Right cardiac atrium (tissue), 5 donors: ENCODE data around the gene AQP12A. TPM values are rescaled to one million over a fixed set of nuclear protein-coding genes. Genes with fewer than 3 reads are reported as not detected.
A peak's percentile ranks its signal among the peaks of the same experiment; 100 is the strongest.
"Not testable (repeated sequence)": the region's sequence is repeated elsewhere in the genome, so short reads cannot be mapped to it uniquely, and the experiment has no call there.

ENCODE experiments used
- ATAC-seq, 2 donors: fragments of 200-7000 bp; cut with Tn5 transposase; one replicate each; pipeline versions ENCODE4 v1.8.0 to v1.9.1; 2020; ENCODE audit warnings: moderate library complexity in 2 of 2, mild to moderate bottlenecking in 1 of 2
- DNase-seq, 3 donors: peaks; one replicate each; pipeline ENCODE4 v3.0.0-alpha.2; 2020
- H3K27ac ChIP-seq: one replicate; pipeline ENCODE4 v1.5.1; 2013; ENCODE audit warnings: mild to moderate bottlenecking, low read length, control low read depth, moderate library complexity
- H3K27me3 ChIP-seq: one replicate; pipeline ENCODE4 v1.6.1; 2013; ENCODE audit not compliant: control insufficient read depth, insufficient read depth
- H3K4me1 ChIP-seq: one replicate; pipeline ENCODE4 v1.6.1; 2013; ENCODE audit warnings: low read length; ENCODE audit not compliant: control insufficient read depth, insufficient read depth
- H3K4me3 ChIP-seq: one replicate; pipeline ENCODE4 v1.5.1; 2013; ENCODE audit warnings: low read length, control low read depth
- H3K9me3 ChIP-seq: one replicate; pipeline ENCODE4 v1.6.1; 2013; ENCODE audit warnings: low read length; ENCODE audit not compliant: control insufficient read depth
- WGBS: extraction: QIAGEN DNeasy Blood & Tissue Kit; methylation state at CpG from one replicate; pipeline ENCODE4 v1.1.7; 2013; 5-methylcytosine and 5-hydroxymethylcytosine counted together
- intact Hi-C, 4 donors: fragments of 100-400 bp; cut with DNase I; formaldehyde crosslinking; loops; one replicate each; pipeline versions ENCODE4 v1.11.0 to v1.14.0; 2022 to 2023
- polyA plus RNA-seq: library from polyadenylated mRNA; stranded (reverse); fragments of 200-250 nt; gene quantifications from one replicate; pipeline ENCODE4 v1.2.3, GENCODE V29; 2013
- total RNA-seq, 4 donors: library from RNA; stranded (reverse); fragmentation: NEBNext Ultra II Directional; extraction: Animal tissue kit (Norgen Biotek cat#: 25700); gene quantifications; one replicate each; pipeline ENCODE4 v1.2.1, GENCODE V29; 2021
- donor health status: healthy with polysubstance abuse.
- donor health status: DM: no; HTN: yes; CAD: no.
- donor health status: DM: no; HTN: no; CAD: no.
- donor health status: DM: no; HTN: yes; CAD: no; lungs with severe emphysema.
- donor health status: DM: yes; HTN: yes; CAD: no.

The AQP12A gene
- total and polyA plus RNA-seq, 5 donors, result not detected

- DNase-seq (peak in 1 of 3 donors; percentile 48), ATAC-seq (peak in 1 of 2 donors; percentile 21)
- H3K4me1 ChIP-seq, H3K27ac ChIP-seq, H3K4me3 ChIP-seq, intact Hi-C loops, H3K27me3 ChIP-seq, H3K9me3 ChIP-seq: not testable (repeated sequence)
- WGBS, result 85% methylated on average over 34 of the region's 37 CpGs
Observed at GRCh38 chr2:240682431-240683224, 9.0 kb upstream of the AQP12A start, which contains the start of gene AQP12B. AQP12B (minus strand) TSS chr2:240682885; CDS start chr2:240682837, 48 bp downstream.

GRCh38 chr2:240683329-240683979 is 8.2 kb upstream of the AQP12A start:
- DNase-seq, ATAC-seq, H3K27ac ChIP-seq, H3K4me1 ChIP-seq, intact Hi-C loops, H3K9me3 ChIP-seq, H3K4me3 ChIP-seq, H3K27me3 ChIP-seq: not testable (repeated sequence)
- 74% methylated on average over 3 of the region's 15 CpGs for WGBS

- 66% methylated on average over 15 of the region's 15 CpGs for WGBS
- H3K27ac ChIP-seq, result not testable (repeated sequence)
Observed at GRCh38 chr2:240683980-240684728, 7.5 kb upstream of the AQP12A start.

GRCh38 chr2:240685771-240686371 is 5.8 kb upstream of the AQP12A start:
- intact Hi-C loops, result no loop called here
- peak in 1 of 3 donors; percentile 11 for DNase-seq
- ATAC-seq, result no peak
- 70% methylated on average over 10 of the region's 10 CpGs for WGBS
- Histone ChIP-seq H3K9me3 (no peaks in the 10 kb centered on the region), H3K27ac (no peak overlapping the region), H3K4me1 (no peaks in the 10 kb centered on the region), H3K27me3 (no peaks in the 10 kb centered on the region), H3K4me3 (no peak overlapping the region)

More at GRCh38 chr2:240683980-240684728, 7.5 kb upstream of the AQP12A start:
- H3K4me3 ChIP-seq, H3K27me3 ChIP-seq, H3K9me3 ChIP-seq, H3K4me1 ChIP-seq, ATAC-seq, intact Hi-C loops: not testable (repeated sequence)
- DNase-seq, result peak in 1 of 3 donors; percentile 18

GRCh38 chr2:240686460-240686859 is 5.2 kb upstream of the AQP12A start:
- 46% methylated on average over 6 of the region's 6 CpGs for WGBS
- H3K4me1 ChIP-seq, result no peaks in the 10 kb centered on the region
- intact Hi-C loops, result no loop called here
- DNase-seq (no peak), ATAC-seq (no peak)
- no peaks in the 10 kb centered on the region for H3K9me3 ChIP-seq
- no peak overlapping the region for H3K4me3 ChIP-seq
- H3K27me3 ChIP-seq, result no peaks in the 10 kb centered on the region
- no peak overlapping the region for H3K27ac ChIP-seq

- no peak for ATAC-seq
- peak in 1 of 3 donors; percentile 27 for DNase-seq
- no peaks in the 10 kb centered on the region for H3K9me3 ChIP-seq
- H3K4me1 ChIP-seq, result no peaks in the 10 kb centered on the region
- intact Hi-C loops, result no loop called here
- WGBS, result 77% methylated on average over 20 of the region's 20 CpGs
- no peak overlapping the region for H3K27ac ChIP-seq
- no peak overlapping the region for H3K4me3 ChIP-seq
- no peaks in the 10 kb centered on the region for H3K27me3 ChIP-seq
Observed at GRCh38 chr2:240687045-240687740, 4.5 kb upstream of the AQP12A start.

GRCh38 chr2:240687741-240688552 is 3.7 kb upstream of the AQP12A start:
- H3K4me1 ChIP-seq, result no peaks in the 10 kb centered on the region
- no peak overlapping the region for H3K4me3 ChIP-seq
- H3K27ac ChIP-seq, result no peak overlapping the region
- H3K9me3 ChIP-seq, result no peaks in the 10 kb centered on the region
- peak in 1 of 2 donors; percentile 8 for ATAC-seq
- peak in 1 of 3 donors; percentile 34 for DNase-seq
- no peaks in the 10 kb centered on the region for H3K27me3 ChIP-seq
- intact Hi-C loops, result no loop called here
- 89% methylated on average over 14 of the region's 14 CpGs for WGBS

GRCh38 chr2:240688553-240688919 is 3.1 kb upstream of the AQP12A start:
- H3K27ac ChIP-seq, result no peak overlapping the region
- no peaks in the 10 kb centered on the region for H3K9me3 ChIP-seq
- no peaks in the 10 kb centered on the region for H3K4me1 ChIP-seq
- WGBS, result 95% methylated on average over 9 of the region's 9 CpGs
- intact Hi-C loops, result no loop called here
- DNase-seq, result peak in 1 of 3 donors; percentile 30
- no peak overlapping the region for H3K4me3 ChIP-seq
- no peak for ATAC-seq
- H3K27me3 ChIP-seq, result no peaks in the 10 kb centered on the region

- intact Hi-C loops, result no loop called here
- Histone ChIP-seq H3K4me1 (no peaks in the 10 kb centered on the region), H3K27ac (no peak overlapping the region), H3K4me3 (no peak overlapping the region), H3K9me3 (no peaks in the 10 kb centered on the region), H3K27me3 (no peaks in the 10 kb centered on the region)
- no peak for ATAC-seq
- peak in 1 of 3 donors; percentile 44 for DNase-seq
- 72% methylated on average over 11 of the region's 11 CpGs for WGBS
Observed at GRCh38 chr2:240689975-240690374, 1.7 kb upstream of the AQP12A start.
